HG03139 (cell line): ENCODE results near the gene RHOT1.
"Not testable (repeated sequence)": the region's sequence is repeated elsewhere in the genome, so short reads cannot be mapped to it uniquely, and the experiment has no call there.

ENCODE experiments used
- ATAC-seq: cut with Tn5 transposase; IDR thresholded peaks from one replicate; pipeline ENCODE4 v1.9.1; 2021; ENCODE audit not compliant: unreplicated experiment

The RHOT1 gene

GRCh38 chr17:32158870-32159585, 16.7 kb downstream of the RHOT1 start:
- ATAC-seq: no peak

GRCh38 chr17:32159586-32160438, 17.5 kb downstream of the RHOT1 start:
- no peak for ATAC-seq

GRCh38 chr17:32160526-32160925, 18.2 kb downstream of the RHOT1 start:
- no peak for ATAC-seq

GRCh38 chr17:32161029-32161428, 18.7 kb downstream of the RHOT1 start:
- ATAC-seq: no peak

- ATAC-seq: no peak
These were observed 19.4 kb downstream of the RHOT1 start for GRCh38 chr17:32161506-32162365.

GRCh38 chr17:32174889-32175288, 32.6 kb downstream of the RHOT1 start:
- ATAC-seq: no peak

GRCh38 chr17:32178679-32179078, 36.4 kb downstream of the RHOT1 start:
- ATAC-seq: not testable (repeated sequence)

- not testable (repeated sequence) for ATAC-seq
These were observed 36.8 kb downstream of the RHOT1 start for GRCh38 chr17:32179103-32179502.

GRCh38 chr17:32179526-32179925, 37.2 kb downstream of the RHOT1 start:
- not testable (repeated sequence) for ATAC-seq

GRCh38 chr17:32180262-32180661, 38.0 kb downstream of the RHOT1 start:
- ATAC-seq: not testable (repeated sequence)

- ATAC-seq: no peak
These were observed 43.6 kb downstream of the RHOT1 start for GRCh38 chr17:32185875-32186274.

GRCh38 chr17:32187271-32187670, 45.0 kb downstream of the RHOT1 start:
- no peak for ATAC-seq

GRCh38 chr17:32189343-32189742, 47.0 kb downstream of the RHOT1 start:
- no peak for ATAC-seq

GRCh38 chr17:32191306-32191705, 49.0 kb downstream of the RHOT1 start:
- ATAC-seq: no peak

- ATAC-seq: no peak
These were observed 50.1 kb downstream of the RHOT1 start for GRCh38 chr17:32192379-32192778.

GRCh38 chr17:32197987-32198386, 55.7 kb downstream of the RHOT1 start:
- ATAC-seq: no peak

GRCh38 chr17:32206861-32207260, 64.6 kb downstream of the RHOT1 start:
- no peak for ATAC-seq

GRCh38 chr17:32208436-32208835, 66.1 kb downstream of the RHOT1 start:
- ATAC-seq: no peak

GRCh38 chr17:32209608-32210007, 67.3 kb downstream of the RHOT1 start:
- no peak for ATAC-seq

GRCh38 chr17:32211671-32212070, 69.4 kb downstream of the RHOT1 start:
- ATAC-seq: no peak

- ATAC-seq: no peak
These were observed 73.4 kb downstream of the RHOT1 start for GRCh38 chr17:32215696-32216095.
